ENCODE measurements around the gene TIMP1.

Gene TIMP1

GRCh38 chrX:47608130-47608810 lies 26.0 kb downstream of the TIMP1 start:
- no peak for FAIRE-seq

- no peak for FAIRE-seq
Measured at GRCh38 chrX:47610511-47610910, 28.3 kb downstream of the TIMP1 start.

GRCh38 chrX:47611489-47611888 lies 29.3 kb downstream of the TIMP1 start:
- no peak for FAIRE-seq

- FAIRE-seq = no peak
Measured at GRCh38 chrX:47611926-47612325, 29.7 kb downstream of the TIMP1 start.

GRCh38 chrX:47612418-47612817 lies 30.2 kb downstream of the TIMP1 start:
- no peak for FAIRE-seq

- FAIRE-seq = peak; percentile 96
Measured at GRCh38 chrX:47613082-47613481, 30.8 kb downstream of the TIMP1 start.

GRCh38 chrX:47614618-47615017 lies 32.4 kb downstream of the TIMP1 start:
- no peak for FAIRE-seq

- FAIRE-seq = no peak
Measured at GRCh38 chrX:47618923-47619485, 36.8 kb downstream of the TIMP1 start.

GRCh38 chrX:47619486-47620302 lies 37.5 kb downstream of the TIMP1 start, which contains the start of gene SYN1:
TSS of gene SYN1 (minus strand) at chrX:47619857. CDS start at chrX:47619728, 129 bp downstream.
- no peak for FAIRE-seq

- no peak for FAIRE-seq
Measured at GRCh38 chrX:47620303-47620685, 38.1 kb downstream of the TIMP1 start.

- no peak for FAIRE-seq
Measured at GRCh38 chrX:47621851-47622250, 39.6 kb downstream of the TIMP1 start.

- FAIRE-seq = peak; percentile 5
Measured at GRCh38 chrX:47623540-47624027, 41.3 kb downstream of the TIMP1 start.

- FAIRE-seq = no peak
Measured at GRCh38 chrX:47625365-47625764, 43.1 kb downstream of the TIMP1 start.

GRCh38 chrX:47628982-47629381 lies 46.7 kb downstream of the TIMP1 start:
- FAIRE-seq = no peak

- FAIRE-seq = no peak
Measured at GRCh38 chrX:47629419-47630200, 47.4 kb downstream of the TIMP1 start, which contains the start of gene CFP. TSS of gene CFP (minus strand) at chrX:47629930. CDS start at chrX:47629844, 86 bp downstream.

- no peak for FAIRE-seq
Measured at GRCh38 chrX:47631676-47632075, 49.4 kb downstream of the TIMP1 start.

GRCh38 chrX:47632666-47633065 lies 50.4 kb downstream of the TIMP1 start:
- FAIRE-seq = no peak

GRCh38 chrX:47633689-47634590 lies 51.7 kb downstream of the TIMP1 start:
- no peak for FAIRE-seq

- FAIRE-seq = no peak
Measured at GRCh38 chrX:47634871-47635575, 52.8 kb downstream of the TIMP1 start.
